Panc1 (cell line): Measurements from ENCODE around the gene CMKLR1. TPM values are rescaled to one million over a fixed set of nuclear protein-coding genes. Genes with fewer than 3 reads are reported as not detected.

ENCODE experiments used
- ATAC-seq: fragments of 200-7000 bp; cut with Tn5 transposase; 2 replicates; pipeline ENCODE4 v1.9.1; 2020; ENCODE audit warnings: mild to moderate bottlenecking, moderate library complexity
- BruUV-seq: library from RNA; stranded (reverse); fragments of 400-500 nt; replicated peaks from 2 replicates; lab custom pipeline; 2021; lab: Mats Ljungman, UMichigan
- CTCF ChIA-PET: fragments of 300-600 bp; sonication (Branson Sonifier 250); formaldehyde crosslinking; loops from one replicate; lab custom pipeline; 2022; ENCODE audit warnings: antibody characterized with exemption; lab: Charles Lee
- POLR2A ChIA-PET: fragments of 300-600 bp; sonication (Branson Sonifier 250); formaldehyde crosslinking; loops from one replicate; lab custom pipeline; 2022; ENCODE audit warnings: antibody characterized with exemption; lab: Charles Lee
- DNase-seq: peaks from one replicate; pipeline ENCODE4 v3.0.0-alpha.2; 2010; ENCODE audit warnings: low read depth, low spot score
- H3K27ac ChIP-seq: 2 replicates; pipeline ENCODE4 v1.5.1; 2011; ENCODE audit warnings: mild to moderate bottlenecking, low read length, inconsistent platforms
- H3K27me3 ChIP-seq: fragments of 200-500 bp; sonication (Bioruptor generic); 2 replicates; pipeline ENCODE4 v1.6.0; 2014; ENCODE audit warnings: low read length, inconsistent platforms; ENCODE audit not compliant: control insufficient read depth, insufficient read depth
- H3K36me3 ChIP-seq: fragments of 200-500 bp; sonication (Bioruptor generic); 2 replicates; pipeline ENCODE4 v1.5.1; 2014; ENCODE audit warnings: inconsistent platforms, mild to moderate bottlenecking, low read length, moderate library complexity; ENCODE audit not compliant: control insufficient read depth, insufficient read depth
- H3K4me1 ChIP-seq: 2 replicates; pipeline ENCODE4 v1.5.1; 2011; ENCODE audit warnings: inconsistent platforms, mild to moderate bottlenecking, low read length, moderate library complexity; ENCODE audit not compliant: control insufficient read depth, insufficient read depth
- H3K4me3 ChIP-seq, 2 experiments: 2 replicates each; pipeline ENCODE4 v1.5.1; 2011 to 2012; ENCODE audit warnings: low read depth in 2 of 2, low read length in 2 of 2, mild to moderate bottlenecking in 2 of 2, inconsistent platforms in 1 of 2, moderate library complexity in 1 of 2
- H3K9me3 ChIP-seq: fragments of 200-500 bp; sonication (Bioruptor generic); 2 replicates; pipeline ENCODE4 v1.5.1; 2014; ENCODE audit warnings: low read depth, mild to moderate bottlenecking, inconsistent platforms, low read length, moderate library complexity; ENCODE audit not compliant: control insufficient read depth, insufficient read depth
- CTCF ChIP-seq: fragments of 450-650 bp; IDR thresholded peaks from 2 replicates; pipeline ENCODE4 v1.5.1; 2017; ENCODE audit warnings: mild to moderate bottlenecking
- POLR2AphosphoS5 ChIP-seq: IDR thresholded peaks from 2 replicates; pipeline ENCODE4 v1.6.1; 2012; ENCODE audit warnings: mild to moderate bottlenecking, low read depth, low read length, moderate library complexity
- REST ChIP-seq, 2 experiments: IDR thresholded peaks; 2 replicates each; pipeline ENCODE4 v1.6.1; 2011 to 2012; ENCODE audit warnings: low read depth in 2 of 2, control low read depth in 1 of 2, low read length in 1 of 2, mild to moderate bottlenecking in 1 of 2, moderate library complexity in 1 of 2; ENCODE audit not compliant: insufficient read depth in 1 of 2
- SIN3A ChIP-seq: IDR thresholded peaks from 2 replicates; pipeline ENCODE4 v1.6.1; 2012; ENCODE audit warnings: low read depth, mild to moderate bottlenecking, low read length, moderate library complexity, borderline replicate concordance; ENCODE audit not compliant: insufficient read depth
- TCF7L2 ChIP-seq: IDR thresholded peaks from 2 replicates; pipeline ENCODE4 v1.6.1; 2011; ENCODE audit warnings: mild to moderate bottlenecking, low read depth, low read length, inconsistent platforms
- in situ Hi-C: cut with HindIII; loops from 2 replicates; pipeline ENCODE4 v1.10.0; 2016; ENCODE audit warnings: low sequenced_read_pairs, low pct_unique_long_range_greater_than_20kb
- intact Hi-C: fragments of 100-400 bp; cut with micrococcal nuclease; formaldehyde crosslinking; loops from one replicate; pipeline ENCODE4 v1.10.0; 2022; ENCODE audit not compliant: unreplicated experiment
- total RNA-seq: library from RNA; stranded (reverse); gene quantifications from one replicate; pipeline ENCODE4 v1.2.1, GENCODE V29; 2021; ENCODE audit not compliant: unreplicated experiment

CMKLR1 gene
- total RNA-seq, 1 experiment from 2014 or later: 0.03 TPM

- ChIA-PET POLR2A (no interaction called here), CTCF (no interaction called here)
- Histone ChIP-seq H3K36me3 (no peaks in the 10 kb centered on the region), H3K27ac (no peak overlapping the region), H3K4me1 (no peaks in the 10 kb centered on the region), H3K27me3 (no peaks in the 10 kb centered on the region), H3K9me3 (no peaks in the 10 kb centered on the region), H3K4me3 (no peak overlapping the region)
- TF ChIP-seq SIN3A (no peak), TCF7L2 (no peak), CTCF (no peak), REST (IDR thresholded peaks at IDR 0.05; ENCODE audit: insufficient read depth in 1 of 2, low read depth in 2 of 2, low read length in 1 of 2) (no peak), POLR2AphosphoS5 (no peak)
- intact Hi-C loops (no loop called here), in situ Hi-C loops (no loop called here)
- no TSS peak for BruUV-seq
- ATAC-seq (no peak), DNase-seq (no peak)
Measured at GRCh38 chr12:108363565-108363964, 24.5 kb upstream of the CMKLR1 start.

- Histone ChIP-seq H3K27me3 (no peaks in the 10 kb centered on the region), H3K9me3 (no peaks in the 10 kb centered on the region), H3K27ac (no peak overlapping the region), H3K4me3 (no peak overlapping the region), H3K4me1 (no peaks in the 10 kb centered on the region), H3K36me3 (no peaks in the 10 kb centered on the region)
- ChIA-PET POLR2A (no interaction called here), CTCF (no interaction called here)
- in situ Hi-C loops: no loop called here
- TF ChIP-seq POLR2AphosphoS5: no peak
- no peak for TF ChIP-seq CTCF
- TF ChIP-seq REST (IDR thresholded peaks at IDR 0.05; ENCODE audit: insufficient read depth in 1 of 2, low read depth in 2 of 2, low read length in 1 of 2): no peak
- TF ChIP-seq TCF7L2: no peak
- no peak for TF ChIP-seq SIN3A
- BruUV-seq: no TSS peak
- DNase-seq (no peak), ATAC-seq (no peak)
- intact Hi-C loops: no loop called here
Measured at GRCh38 chr12:108363165-108363564, 24.1 kb upstream of the CMKLR1 start.
